ENCODE results near the gene SPEM1. TPM values are rescaled to one million over a fixed set of nuclear protein-coding genes. Genes with fewer than 3 reads are reported as not detected.

SPEM1 gene
- total and polyA plus RNA-seq, 2 of the 13 experiments (the other 11 are each of a cell fraction or from before 2014, with no cell fraction given): not detected

DNA sequence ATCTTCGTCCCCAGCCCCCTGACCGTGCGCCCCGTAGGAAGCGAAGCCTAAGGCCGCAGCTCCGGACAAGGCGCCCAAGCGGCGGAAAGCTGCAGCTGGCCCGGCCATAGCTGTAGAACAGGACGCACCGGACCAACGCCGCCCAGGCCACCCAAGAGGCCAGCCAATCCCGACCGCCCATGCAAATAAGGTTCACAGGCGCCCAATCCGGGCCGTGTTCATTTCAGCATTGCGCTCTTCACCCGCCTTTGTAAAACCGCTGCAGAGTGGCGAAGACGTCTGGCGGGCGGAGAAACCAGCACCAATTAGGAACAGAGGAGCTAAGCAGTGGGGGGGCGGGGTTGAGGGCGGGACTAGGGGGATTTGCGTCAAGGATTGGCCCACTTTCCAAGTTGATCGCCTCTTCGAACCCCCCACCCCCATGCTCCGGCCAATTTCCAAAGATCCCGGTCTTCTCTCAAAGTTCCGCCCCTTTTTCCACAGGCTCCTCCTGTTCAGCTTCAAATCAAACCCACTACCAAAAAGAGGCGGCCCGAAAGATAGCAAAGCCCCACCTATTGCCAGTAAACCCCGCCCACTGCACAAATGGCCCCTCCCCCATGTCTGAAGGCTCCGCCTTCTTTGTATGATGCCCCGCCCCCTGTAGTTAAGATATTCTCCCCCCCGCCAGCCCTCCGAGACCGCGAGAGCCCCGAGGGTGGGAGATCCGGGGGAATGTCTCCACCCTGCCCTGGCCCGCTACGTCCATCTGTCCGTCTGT lies 16.0 kb upstream of the SPEM1 start, which contains the start of gene TMEM256 (continued):
- TF ChIP-seq ZNF432 (CRISPR knock-in tag; IDR thresholded peaks at IDR 0.05; ENCODE audit: borderline replicate concordance): no peak
- 0 out of 2 replicates have a peak, but pooled peaks have one; percentile 30 for TF ChIP-seq FOXJ3 (CRISPR knock-in tag; IDR thresholded peaks at IDR 0.05; ENCODE audit: borderline replicate concordance)
- TF ChIP-seq GATAD1 (CRISPR knock-in tag; IDR thresholded peaks at IDR 0.05): peak; percentile 76; the same call in 1 of the 2 replicates
- TF ChIP-seq ZNF350 (CRISPR knock-in tag; IDR thresholded peaks at IDR 0.05; ENCODE audit: borderline replicate concordance, low read depth): no peak; the same call in 1 of the 2 replicates
- peak; percentile 36 for TF ChIP-seq HNF4A (CRISPR knock-in tag; IDR thresholded peaks at IDR 0.05)
- no peak for TF ChIP-seq REL (CRISPR knock-in tag; conservative IDR thresholded peaks at IDR 0.05)
- TF ChIP-seq, protein P1, sequence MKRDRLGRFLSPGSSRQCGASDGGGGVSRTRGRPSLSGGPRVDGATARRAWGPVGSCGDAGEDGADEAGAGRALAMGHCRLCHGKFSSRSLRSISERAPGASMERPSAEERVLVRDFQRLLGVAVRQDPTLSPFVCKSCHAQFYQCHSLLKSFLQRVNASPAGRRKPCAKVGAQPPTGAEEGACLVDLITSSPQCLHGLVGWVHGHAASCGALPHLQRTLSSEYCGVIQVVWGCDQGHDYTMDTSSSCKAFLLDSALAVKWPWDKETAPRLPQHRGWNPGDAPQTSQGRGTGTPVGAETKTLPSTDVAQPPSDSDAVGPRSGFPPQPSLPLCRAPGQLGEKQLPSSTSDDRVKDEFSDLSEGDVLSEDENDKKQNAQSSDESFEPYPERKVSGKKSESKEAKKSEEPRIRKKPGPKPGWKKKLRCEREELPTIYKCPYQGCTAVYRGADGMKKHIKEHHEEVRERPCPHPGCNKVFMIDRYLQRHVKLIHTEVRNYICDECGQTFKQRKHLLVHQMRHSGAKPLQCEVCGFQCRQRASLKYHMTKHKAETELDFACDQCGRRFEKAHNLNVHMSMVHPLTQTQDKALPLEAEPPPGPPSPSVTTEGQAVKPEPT (CRISPR knock-in tag; IDR thresholded peaks at IDR 0.05; ENCODE audit: low read depth): no peak
- TF ChIP-seq, protein P2, sequence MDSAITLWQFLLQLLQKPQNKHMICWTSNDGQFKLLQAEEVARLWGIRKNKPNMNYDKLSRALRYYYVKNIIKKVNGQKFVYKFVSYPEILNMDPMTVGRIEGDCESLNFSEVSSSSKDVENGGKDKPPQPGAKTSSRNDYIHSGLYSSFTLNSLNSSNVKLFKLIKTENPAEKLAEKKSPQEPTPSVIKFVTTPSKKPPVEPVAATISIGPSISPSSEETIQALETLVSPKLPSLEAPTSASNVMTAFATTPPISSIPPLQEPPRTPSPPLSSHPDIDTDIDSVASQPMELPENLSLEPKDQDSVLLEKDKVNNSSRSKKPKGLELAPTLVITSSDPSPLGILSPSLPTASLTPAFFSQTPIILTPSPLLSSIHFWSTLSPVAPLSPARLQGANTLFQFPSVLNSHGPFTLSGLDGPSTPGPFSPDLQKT (CRISPR knock-in tag; IDR thresholded peaks at IDR 0.05; ENCODE audit: borderline replicate concordance): no peak
- TF ChIP-seq FOSL2 (CRISPR knock-in tag; IDR thresholded peaks at IDR 0.05): peak; percentile 13; the same call in 1 of the 2 replicates
- TF ChIP-seq ZMYM4 (CRISPR knock-in tag; IDR thresholded peaks at IDR 0.05): no peak
- TF ChIP-seq, protein P3, sequence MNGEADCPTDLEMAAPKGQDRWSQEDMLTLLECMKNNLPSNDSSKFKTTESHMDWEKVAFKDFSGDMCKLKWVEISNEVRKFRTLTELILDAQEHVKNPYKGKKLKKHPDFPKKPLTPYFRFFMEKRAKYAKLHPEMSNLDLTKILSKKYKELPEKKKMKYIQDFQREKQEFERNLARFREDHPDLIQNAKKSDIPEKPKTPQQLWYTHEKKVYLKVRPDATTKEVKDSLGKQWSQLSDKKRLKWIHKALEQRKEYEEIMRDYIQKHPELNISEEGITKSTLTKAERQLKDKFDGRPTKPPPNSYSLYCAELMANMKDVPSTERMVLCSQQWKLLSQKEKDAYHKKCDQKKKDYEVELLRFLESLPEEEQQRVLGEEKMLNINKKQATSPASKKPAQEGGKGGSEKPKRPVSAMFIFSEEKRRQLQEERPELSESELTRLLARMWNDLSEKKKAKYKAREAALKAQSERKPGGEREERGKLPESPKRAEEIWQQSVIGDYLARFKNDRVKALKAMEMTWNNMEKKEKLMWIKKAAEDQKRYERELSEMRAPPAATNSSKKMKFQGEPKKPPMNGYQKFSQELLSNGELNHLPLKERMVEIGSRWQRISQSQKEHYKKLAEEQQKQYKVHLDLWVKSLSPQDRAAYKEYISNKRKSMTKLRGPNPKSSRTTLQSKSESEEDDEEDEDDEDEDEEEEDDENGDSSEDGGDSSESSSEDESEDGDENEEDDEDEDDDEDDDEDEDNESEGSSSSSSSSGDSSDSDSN (CRISPR knock-in tag; IDR thresholded peaks at IDR 0.05): peak; percentile 4; the same call in 1 of the 2 replicates
- no peak for TF ChIP-seq TSC22D2 (CRISPR knock-in tag; IDR thresholded peaks at IDR 0.05; ENCODE audit: borderline replicate concordance)
- peak; percentile 28; the same call in 1 of the 2 replicates for TF ChIP-seq ZNF788 (CRISPR knock-in tag; IDR thresholded peaks at IDR 0.05; ENCODE audit: borderline replicate concordance)
- TF ChIP-seq NR2C2 (CRISPR knock-in tag; IDR thresholded peaks at IDR 0.05; ENCODE audit: borderline replicate concordance): peak; percentile 16; the same call in 1 of the 2 replicates
- TF ChIP-seq NFKB2 (CRISPR knock-in tag; IDR thresholded peaks at IDR 0.05; ENCODE audit: borderline replicate concordance): peak; percentile 89; the same call in 1 of the 2 replicates
- no peak for TF ChIP-seq FOSL1 (CRISPR knock-in tag; IDR thresholded peaks at IDR 0.05; ENCODE audit: borderline replicate concordance)
- TF ChIP-seq, protein P4, sequence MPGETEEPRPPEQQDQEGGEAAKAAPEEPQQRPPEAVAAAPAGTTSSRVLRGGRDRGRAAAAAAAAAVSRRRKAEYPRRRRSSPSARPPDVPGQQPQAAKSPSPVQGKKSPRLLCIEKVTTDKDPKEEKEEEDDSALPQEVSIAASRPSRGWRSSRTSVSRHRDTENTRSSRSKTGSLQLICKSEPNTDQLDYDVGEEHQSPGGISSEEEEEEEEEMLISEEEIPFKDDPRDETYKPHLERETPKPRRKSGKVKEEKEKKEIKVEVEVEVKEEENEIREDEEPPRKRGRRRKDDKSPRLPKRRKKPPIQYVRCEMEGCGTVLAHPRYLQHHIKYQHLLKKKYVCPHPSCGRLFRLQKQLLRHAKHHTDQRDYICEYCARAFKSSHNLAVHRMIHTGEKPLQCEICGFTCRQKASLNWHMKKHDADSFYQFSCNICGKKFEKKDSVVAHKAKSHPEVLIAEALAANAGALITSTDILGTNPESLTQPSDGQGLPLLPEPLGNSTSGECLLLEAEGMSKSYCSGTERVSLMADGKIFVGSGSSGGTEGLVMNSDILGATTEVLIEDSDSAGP (CRISPR knock-in tag; IDR thresholded peaks at IDR 0.05; ENCODE audit: borderline replicate concordance): no peak; the same call in 1 of the 2 replicates
- TF ChIP-seq, protein P5, sequence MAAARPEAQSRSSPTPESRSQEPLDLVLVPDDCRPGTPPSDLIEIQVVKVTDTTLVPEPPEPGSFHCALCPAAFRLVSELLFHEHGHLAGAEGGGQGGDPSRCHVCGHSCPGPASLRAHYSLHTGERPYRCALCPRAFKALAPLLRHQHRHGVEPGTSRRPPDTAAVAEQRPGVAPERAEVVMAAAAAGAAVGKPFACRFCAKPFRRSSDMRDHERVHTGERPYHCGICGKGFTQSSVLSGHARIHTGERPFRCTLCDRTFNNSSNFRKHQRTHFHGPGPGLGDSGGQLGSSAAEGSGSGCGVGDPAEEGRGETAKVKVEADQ (CRISPR knock-in tag; IDR thresholded peaks at IDR 0.05; ENCODE audit: borderline replicate concordance): no peak
- peak; percentile 37 for TF ChIP-seq DMAP1 (CRISPR knock-in tag; IDR thresholded peaks at IDR 0.05)
- TF ChIP-seq HES4 (CRISPR knock-in tag; IDR thresholded peaks at IDR 0.05; ENCODE audit: borderline replicate concordance): no peak
- 0 out of 2 replicates have a peak, but pooled peaks have one; percentile 36 for TF ChIP-seq ZNF709 (CRISPR knock-in tag; IDR thresholded peaks at IDR 0.05)
